D721Med (cell line): ENCODE measurements around the gene MCM3AP.

Experiments
- DNase-seq: peaks from one replicate; pipeline ENCODE4 v3.0.0; 2011; ENCODE audit warnings: low spot score; ENCODE audit not compliant: insufficient read length
- FAIRE-seq: peaks from 2 replicates; lab custom pipeline; 2011; peaks lifted over from hg19 to GRCh38; lab: Jason Lieb, UNC
- CTCF ChIP-seq: IDR thresholded peaks from 2 replicates; pipeline ENCODE4 v1.5.1; 2012; ENCODE audit warnings: mild to moderate bottlenecking, control low read depth; ENCODE audit not compliant: insufficient read depth; ENCODE audit errors: missing control alignments

MCM3AP gene

GRCh38 chr21:46188226-46189212 lies 96.9 kb downstream of the MCM3AP start:
- no peak for TF ChIP-seq CTCF
- FAIRE-seq = no peak
- DNase-seq = no peak

GRCh38 chr21:46187814-46188213 lies 97.6 kb downstream of the MCM3AP start:
- DNase-seq (no peak), FAIRE-seq (no peak)
- TF ChIP-seq CTCF = no peak

- DNase-seq = no peak
- FAIRE-seq = no peak
- no peak for TF ChIP-seq CTCF
These were observed 98.2 kb downstream of the MCM3AP start for GRCh38 chr21:46187261-46187660.

GRCh38 chr21:46185716-46186115 lies 99.7 kb downstream of the MCM3AP start:
- FAIRE-seq (no peak), DNase-seq (no peak)
- TF ChIP-seq CTCF = no peak
